Ramos (cell line): ENCODE data around the gene KMT2B.

ENCODE experiments used
- in situ Hi-C: fragments of 300-500 bp; cut with MboI; formaldehyde crosslinking; loops from one replicate; pipeline ENCODE4 v1.14.3; 2022; ENCODE audit warnings: low sequenced_read_pairs; ENCODE audit not compliant: unreplicated experiment

The KMT2B gene

DNA sequence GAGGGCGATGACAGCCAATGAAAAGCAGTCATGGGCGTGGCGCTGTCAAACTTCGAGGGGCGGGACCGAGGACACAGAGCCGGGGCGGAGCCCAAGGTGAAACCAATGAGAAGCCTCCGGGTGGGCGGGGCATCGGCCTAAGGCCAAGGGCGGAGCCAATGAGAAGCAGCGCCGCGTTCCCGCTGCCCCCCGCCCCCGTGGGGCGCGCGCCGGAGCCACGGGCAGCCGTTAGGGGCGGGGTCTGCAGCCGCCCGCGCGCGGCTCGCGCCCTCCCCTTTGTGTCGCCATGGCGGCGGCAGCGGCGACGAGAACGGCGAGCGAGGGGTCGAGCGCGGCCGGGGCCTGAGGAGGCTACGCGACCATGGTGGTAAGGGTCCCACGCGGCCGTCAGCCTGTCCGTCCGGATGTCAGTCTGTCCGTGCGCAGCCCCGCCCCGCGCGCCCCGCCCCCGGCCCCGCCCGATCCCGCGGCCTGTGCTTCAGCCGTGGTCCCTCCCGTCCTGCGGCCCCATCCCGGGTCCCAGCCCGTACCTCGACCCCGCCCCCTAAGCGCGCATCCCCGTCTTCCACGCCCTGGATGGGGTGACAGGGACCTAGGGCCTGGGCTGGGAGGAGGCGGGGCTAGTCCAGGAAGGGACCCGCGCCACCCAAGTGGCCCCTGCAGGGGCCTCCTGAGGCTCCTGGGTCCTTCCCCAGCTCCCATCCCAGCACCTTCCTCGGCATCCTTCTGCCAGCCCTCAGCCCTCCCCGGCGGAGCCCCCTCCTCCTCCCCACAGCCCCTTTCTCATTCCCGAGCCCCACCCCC, 57.7 kb downstream of the KMT2B start, which contains the start of gene ARHGAP33:
TSS of gene ARHGAP33 (plus strand) at position 267 of the 804 bp plus-strand sequence. CDS start at position 362, 95 bp downstream.
- in situ Hi-C loops, result no loop called here

DNA sequence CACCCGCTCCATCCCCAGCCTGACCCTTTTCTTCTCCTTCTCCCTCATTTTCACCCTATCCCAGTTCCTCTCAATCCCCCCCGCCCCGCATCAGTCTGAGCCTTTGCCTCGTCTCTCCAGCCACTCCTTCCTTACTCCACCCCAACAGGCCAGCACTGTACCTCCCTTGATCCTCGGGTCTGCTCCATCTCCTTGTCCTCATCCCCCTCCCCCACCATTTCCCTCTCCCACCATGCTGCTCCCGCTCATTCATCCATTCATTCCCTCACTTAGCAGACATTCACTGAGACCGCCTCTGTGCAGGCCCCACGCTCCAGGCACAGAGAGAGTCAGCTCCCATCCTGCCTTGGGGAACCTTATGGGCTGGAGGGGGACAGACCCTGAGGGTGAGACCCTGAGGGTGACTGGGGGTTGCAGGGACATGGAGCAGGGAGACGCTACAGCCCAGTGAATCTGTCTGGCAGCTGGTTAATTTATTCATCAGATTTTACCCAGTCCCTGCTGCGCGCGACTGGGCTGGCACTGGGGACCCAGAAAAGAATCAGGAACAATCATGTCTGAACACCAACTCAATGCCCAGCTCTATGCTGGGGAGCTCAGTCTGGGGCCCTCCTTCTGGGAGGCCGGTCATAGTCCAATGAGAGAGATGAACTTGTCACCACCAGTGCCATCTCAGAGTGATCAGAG, 58.4 kb downstream of the KMT2B start:
- in situ Hi-C loops, result no loop called here

DNA sequence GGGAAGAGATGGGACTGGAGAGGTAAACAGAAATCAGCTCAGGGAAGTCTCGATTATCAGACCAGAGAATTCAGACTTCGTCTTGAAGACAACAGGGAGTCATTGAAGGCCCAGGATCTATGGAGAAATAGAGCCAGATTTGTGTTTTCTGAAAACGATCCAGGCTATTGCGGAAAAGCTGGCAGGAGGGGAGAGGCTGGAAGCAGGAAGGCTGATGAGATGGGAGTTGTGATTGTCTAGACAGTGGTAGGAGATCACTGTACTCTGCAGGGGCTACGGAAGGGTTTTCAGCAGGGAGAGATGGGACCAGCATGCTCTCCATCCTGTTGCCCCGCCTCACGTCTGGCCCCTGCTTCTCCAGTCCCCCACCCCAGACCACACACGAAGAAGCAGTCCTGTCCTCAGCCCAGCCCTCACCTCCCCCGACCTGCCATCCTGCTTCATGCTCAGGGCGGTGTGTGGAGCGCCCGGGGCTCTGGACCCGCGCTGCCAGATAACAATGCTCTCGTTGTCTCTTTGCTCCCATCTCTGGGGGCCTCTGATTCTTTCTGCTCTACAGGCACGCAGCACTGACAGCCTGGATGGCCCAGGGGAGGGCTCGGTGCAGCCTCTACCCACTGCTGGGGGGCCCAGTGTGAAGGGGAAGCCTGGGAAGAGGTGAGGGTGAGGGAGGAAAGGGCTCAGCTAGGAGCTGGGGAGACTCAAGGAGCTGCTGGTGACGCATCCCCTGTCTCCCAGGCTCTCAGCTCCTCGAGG, 59.5 kb downstream of the KMT2B start:
- in situ Hi-C loops, result no loop called here

DNA sequence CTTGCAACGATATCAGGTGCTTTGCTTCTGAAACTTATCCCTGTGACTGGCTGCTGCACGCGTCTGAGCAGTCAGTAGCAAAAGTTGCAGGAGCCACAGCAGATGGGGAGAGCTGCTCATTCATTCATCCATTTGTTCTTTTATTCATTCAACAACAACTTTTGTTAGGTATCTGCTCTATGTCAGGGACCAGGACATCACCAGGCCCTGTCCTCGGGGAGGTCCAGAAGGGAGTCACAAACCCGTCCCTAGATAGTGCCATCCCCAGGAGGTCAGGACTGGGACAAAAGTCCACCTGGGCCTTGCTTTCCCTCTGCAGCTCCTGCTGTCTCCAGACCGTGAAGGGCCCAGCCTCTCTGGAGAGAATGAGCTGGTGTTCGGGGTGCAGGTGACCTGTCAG, 60.2 kb downstream of the KMT2B start:
- in situ Hi-C loops, result no loop called here

DNA sequence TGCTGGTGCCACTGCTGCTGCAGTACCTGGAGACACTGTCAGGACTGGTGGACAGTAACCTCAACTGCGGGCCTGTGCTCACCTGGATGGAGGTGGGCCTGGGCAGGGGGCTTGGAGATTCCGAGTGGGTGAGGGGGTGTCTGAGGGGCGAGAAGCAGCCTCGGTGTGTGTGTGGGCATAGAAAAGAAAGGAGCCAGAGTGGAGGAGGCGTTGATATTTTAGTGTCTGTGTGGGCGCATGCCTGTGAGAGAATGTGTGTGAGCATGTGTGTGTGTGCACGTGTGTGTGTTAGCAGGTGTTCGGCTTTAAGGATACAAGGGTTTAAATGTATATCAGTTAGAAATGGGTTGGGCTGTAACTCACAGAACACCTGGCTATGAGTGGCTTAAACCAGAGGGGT, 61.2 kb downstream of the KMT2B start:
- in situ Hi-C loops, result no loop called here

DNA sequence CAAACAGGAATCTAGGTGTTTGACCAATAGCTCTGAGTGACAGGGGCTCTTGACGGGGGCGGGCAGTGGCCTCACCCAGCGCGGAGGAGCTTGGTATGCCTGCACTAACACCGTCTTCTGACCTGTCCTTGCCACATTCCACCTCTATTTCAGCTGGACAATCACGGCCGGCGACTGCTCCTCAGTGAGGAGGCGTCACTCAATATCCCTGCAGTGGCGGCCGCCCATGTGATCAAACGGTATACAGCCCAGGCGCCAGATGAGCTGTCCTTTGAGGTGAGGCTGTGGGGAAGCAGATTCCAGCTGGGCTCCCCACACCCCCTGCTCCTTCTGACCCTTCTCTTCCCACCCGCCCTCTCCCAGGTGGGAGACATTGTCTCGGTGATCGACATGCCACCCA, 62.3 kb downstream of the KMT2B start:
- in situ Hi-C loops, result no loop called here

DNA sequence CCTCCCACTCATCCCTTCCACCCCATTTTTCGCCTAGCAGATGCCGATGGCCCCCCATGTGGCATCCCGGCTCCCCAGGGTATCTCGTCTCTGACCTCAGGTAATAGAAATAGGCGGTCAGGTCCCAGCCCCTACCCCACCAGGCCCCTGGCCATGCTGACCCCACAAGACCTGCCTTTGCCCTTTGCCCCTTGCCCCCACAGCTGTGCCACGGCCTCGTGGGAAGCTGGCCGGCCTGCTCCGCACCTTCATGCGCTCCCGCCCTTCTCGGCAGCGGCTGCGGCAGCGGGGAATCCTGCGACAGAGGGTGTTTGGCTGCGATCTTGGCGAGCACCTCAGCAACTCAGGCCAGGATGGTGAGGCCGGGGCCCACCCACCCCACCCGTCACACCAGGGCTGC, 62.9 kb downstream of the KMT2B start:
- in situ Hi-C loops, result no loop called here

DNA sequence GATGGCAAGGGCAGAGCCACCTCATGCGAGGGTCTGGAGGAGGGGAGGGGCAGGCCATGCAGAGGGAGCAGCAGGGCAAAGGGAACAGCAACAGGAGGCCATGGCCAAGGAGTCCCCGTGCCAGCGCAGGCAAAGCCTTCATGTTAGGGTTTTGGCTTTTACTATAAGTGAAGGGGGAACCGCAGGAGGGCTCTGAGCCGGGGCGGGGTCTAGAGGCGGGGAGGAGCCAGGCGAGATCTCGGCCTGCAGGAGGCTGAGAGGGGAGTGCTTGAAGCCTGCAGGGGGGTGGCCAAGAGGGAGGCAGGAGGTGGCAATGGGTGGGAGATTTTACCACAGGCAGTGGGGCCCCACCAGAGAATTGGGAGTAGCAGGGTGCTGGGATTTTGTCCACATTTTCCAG, 63.8 kb downstream of the KMT2B start:
- in situ Hi-C loops, result no loop called here

DNA sequence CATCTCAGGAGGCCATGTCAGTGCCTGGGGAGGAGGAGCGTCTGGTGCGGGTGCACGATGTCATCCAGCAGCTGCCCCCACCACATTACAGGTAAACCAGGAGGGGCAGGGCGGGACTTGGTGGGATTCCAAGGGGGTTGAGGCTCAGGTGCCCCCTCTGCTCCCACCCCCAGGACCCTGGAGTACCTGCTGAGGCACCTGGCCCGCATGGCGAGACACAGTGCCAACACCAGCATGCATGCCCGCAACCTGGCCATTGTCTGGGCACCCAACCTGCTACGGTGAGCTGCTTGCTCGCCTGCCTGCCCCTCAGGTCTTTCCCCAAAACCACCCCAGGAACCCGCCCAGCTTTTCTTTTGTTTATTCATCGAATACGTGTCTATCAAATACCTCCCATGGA, 64.8 kb downstream of the KMT2B start:
- in situ Hi-C loops, result no loop called here

DNA sequence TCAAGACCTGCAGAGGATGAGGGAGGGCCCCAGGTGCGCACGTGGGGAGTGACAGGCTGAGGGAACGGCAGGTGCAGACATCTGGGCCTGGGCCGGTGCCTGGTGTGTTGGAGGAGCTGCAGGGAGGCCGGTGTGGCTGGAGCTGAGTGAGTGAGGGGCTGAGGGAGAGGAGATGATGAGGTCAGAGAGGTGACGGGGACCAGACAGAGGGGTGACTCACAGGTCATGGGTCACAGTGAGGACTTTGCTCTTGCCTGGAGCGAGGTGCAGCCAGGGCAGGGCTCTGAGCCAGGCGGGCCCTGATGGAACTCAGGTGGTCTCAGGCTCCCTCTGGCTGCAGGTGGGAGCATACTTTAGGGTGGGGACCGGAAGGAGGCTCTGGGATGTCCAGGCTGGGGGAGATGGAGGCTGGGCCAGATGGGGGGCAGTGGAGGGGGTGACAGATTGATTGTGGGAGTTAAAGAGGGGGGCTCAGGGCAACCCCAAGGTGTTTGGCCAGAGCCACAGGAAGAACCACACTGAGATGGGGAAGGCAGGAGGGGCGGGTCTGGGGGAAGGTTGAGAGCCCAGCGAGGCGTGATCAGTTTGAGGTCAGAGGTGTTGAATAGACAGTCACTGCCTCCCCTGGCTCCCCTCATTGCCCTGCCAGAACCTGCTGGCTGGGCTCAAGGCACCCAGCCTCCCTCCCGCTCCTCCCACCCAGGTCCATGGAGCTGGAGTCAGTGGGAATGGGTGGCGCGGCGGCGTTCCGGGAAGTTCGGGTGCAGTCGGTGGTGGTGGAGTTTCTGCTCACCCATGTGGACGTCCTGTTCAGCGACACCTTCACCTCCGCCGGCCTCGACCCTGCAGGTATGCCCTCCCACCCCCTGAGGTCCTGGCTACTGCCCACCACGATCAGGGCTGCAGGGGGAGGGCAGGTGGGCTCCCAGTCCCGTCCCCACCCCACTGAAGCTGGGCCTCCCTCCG, 65.9 kb downstream of the KMT2B start:
- in situ Hi-C loops, result no loop called here

DNA sequence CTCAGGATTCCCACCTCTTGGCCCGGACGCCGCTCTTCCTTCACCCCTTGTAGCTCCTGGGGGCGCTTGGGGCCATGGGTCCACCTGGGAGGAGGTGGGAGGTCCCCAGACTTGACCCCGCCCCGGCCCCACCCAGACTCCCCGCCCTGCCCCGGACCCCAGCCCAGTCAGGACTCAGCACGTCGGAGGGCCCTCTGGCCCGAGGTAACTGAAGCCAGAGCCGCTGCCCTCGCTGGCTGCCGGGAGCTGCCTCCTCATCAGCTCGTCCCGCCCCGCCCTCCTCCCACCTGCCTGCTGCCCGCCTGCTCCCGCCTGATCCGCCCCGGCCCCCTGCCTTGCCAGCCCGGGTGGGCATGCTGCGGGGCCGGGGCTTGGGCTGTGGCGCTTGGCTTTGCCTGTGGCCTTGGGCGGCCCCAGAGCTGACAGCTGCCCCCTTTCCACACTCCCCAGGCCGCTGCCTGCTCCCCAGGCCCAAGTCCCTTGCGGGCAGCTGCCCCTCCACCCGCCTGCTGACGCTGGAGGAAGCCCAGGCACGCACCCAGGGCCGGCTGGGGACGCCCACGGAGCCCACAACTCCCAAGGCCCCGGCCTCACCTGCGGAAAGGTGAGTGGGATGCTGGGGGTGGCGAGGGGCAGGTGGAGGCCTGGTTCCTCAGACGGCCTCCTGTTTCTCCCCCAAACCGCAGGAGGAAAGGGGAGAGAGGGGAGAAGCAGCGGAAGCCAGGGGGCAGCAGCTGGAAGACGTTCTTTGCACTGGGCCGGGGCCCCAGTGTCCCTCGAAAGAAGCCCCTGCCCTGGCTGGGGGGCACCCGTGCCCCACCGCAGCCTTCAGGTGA, 66.9 kb downstream of the KMT2B start:
- in situ Hi-C loops, result no loop called here

DNA sequence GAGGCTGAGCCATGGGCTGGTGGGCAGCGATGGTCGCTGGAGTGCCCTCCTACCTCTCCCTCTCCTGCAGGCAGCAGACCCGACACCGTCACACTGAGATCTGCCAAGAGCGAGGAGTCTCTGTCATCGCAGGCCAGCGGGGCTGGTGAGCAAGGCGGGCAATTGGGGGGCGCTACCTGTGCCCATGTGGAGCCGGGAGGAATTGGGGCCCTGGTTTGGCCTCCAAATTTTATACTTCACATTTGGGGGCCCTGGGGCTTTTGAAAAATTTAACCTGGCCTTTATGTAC, 67.5 kb downstream of the KMT2B start:
- in situ Hi-C loops, result no loop called here

DNA sequence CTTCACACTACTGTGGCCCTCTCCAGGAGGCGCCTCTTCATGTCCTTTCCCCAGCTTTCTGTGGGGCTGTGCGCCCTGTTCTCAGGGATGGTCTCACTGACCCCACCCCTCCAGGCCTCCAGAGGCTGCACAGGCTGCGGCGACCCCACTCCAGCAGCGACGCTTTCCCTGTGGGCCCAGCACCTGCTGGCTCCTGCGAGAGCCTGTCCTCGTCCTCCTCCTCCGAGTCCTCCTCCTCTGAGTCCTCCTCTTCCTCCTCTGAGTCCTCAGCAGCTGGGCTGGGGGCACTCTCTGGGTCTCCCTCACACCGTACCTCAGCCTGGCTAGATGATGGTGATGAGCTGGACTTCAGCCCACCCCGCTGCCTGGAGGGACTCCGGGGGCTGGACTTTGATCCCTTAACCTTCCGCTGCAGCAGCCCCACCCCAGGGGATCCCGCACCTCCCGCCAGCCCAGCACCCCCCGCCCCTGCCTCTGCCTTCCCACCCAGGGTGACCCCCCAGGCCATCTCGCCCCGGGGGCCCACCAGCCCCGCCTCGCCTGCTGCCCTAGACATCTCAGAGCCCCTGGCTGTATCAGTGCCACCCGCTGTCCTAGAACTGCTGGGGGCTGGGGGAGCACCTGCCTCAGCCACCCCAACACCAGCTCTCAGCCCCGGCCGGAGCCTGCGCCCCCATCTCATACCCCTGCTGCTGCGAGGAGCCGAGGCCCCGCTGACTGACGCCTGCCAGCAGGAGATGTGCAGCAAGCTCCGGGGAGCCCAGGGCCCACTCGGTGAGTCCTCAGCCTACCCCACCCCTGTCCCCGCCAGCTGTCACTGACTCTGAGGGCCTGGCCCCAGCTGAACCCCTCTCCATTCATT, 68.7 kb downstream of the KMT2B start:
- in situ Hi-C loops, result no loop called here

DNA sequence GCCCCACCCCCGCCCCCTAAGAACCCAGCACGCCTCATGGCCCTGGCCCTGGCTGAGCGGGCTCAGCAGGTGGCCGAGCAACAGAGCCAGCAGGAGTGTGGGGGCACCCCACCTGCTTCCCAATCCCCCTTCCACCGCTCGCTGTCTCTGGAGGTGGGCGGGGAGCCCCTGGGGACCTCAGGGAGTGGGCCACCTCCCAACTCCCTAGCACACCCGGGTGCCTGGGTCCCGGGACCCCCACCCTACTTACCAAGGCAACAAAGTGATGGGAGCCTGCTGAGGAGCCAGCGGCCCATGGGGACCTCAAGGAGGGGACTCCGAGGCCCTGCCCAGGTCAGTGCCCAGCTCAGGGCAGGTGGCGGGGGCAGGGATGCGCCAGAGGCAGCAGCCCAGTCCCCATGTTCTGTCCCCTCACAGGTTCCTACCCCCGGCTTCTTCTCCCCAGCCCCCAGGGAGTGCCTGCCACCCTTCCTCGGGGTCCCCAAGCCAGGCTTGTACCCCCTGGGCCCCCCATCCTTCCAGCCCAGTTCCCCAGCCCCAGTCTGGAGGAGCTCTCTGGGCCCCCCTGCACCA, 69.5 kb downstream of the KMT2B start:
- in situ Hi-C loops, result no loop called here
